HepG2 (cell line): ENCODE results near the gene SLC13A3. TPM values are rescaled to one million over a fixed set of nuclear protein-coding genes. Genes with fewer than 3 reads are reported as not detected.

Source experiments
- FOXA1 ChIP-seq, 2 experiments: fragments of 450-650 bp in 1 of 2; sonication (generic) in 1 of 2; formaldehyde crosslinking in 1 of 2; IDR thresholded peaks; 2 replicates each; pipeline versions ENCODE4 v1.4.0 to v1.6.1; 2016 to 2020; ENCODE audit warnings: missing genetic modification reagents in 1 of 2
- FOXJ3 ChIP-seq: sonication (generic); formaldehyde crosslinking; IDR thresholded peaks from 2 replicates; pipeline ENCODE4 v1.4.0; 2020; ENCODE audit warnings: missing genetic modification reagents, mild to moderate bottlenecking, borderline replicate concordance
- IRF1 ChIP-seq: sonication (generic); formaldehyde crosslinking; IDR thresholded peaks from 2 replicates; pipeline ENCODE4 v1.4.0; 2020; ENCODE audit warnings: low read depth, mild to moderate bottlenecking, missing genetic modification reagents
- JUND ChIP-seq: sonication (generic); formaldehyde crosslinking; IDR thresholded peaks from 2 replicates; pipeline ENCODE4 v1.8.0; 2022; ENCODE audit warnings: mild to moderate bottlenecking, missing genetic modification reagents
- MEIS2 ChIP-seq: sonication (generic); formaldehyde crosslinking; IDR thresholded peaks from 2 replicates; pipeline ENCODE4 v1.9.0; 2021; ENCODE audit warnings: mild to moderate bottlenecking, missing genetic modification reagents
- MTF2 ChIP-seq: sonication (generic); formaldehyde crosslinking; IDR thresholded peaks from 2 replicates; pipeline ENCODE4 v1.5.0; 2020; ENCODE audit warnings: missing genetic modification reagents, borderline replicate concordance
- NR2F2 ChIP-seq: IDR thresholded peaks from 2 replicates; pipeline ENCODE4 v1.6.1; 2012; ENCODE audit warnings: low read depth, inconsistent platforms, borderline replicate concordance
- PCBP1 ChIP-seq: fragments of 200-400 bp; formaldehyde crosslinking; IDR thresholded peaks from 2 replicates; pipeline ENCODE4 v1.6.1; 2017; ENCODE audit warnings: mild to moderate bottlenecking, low read depth, low read length, borderline replicate concordance
- PITX1 ChIP-seq: sonication (generic); formaldehyde crosslinking; IDR thresholded peaks from 2 replicates; pipeline ENCODE4 v1.5.1; 2020; ENCODE audit warnings: mild to moderate bottlenecking, missing genetic modification reagents
- SMC3 ChIP-seq: IDR thresholded peaks from 2 replicates; pipeline ENCODE4 v1.6.1; 2011; ENCODE audit warnings: low read length, improper control_type of control experiment
- ZNF101 ChIP-seq: sonication (generic); formaldehyde crosslinking; IDR thresholded peaks from 2 replicates; pipeline ENCODE4 v1.4.0; 2020; ENCODE audit warnings: mild to moderate bottlenecking, low read depth, missing genetic modification reagents, borderline replicate concordance
- ZNF121 ChIP-seq: sonication (generic); formaldehyde crosslinking; IDR thresholded peaks from 2 replicates; pipeline ENCODE4 v1.5.0; 2020; ENCODE audit warnings: mild to moderate bottlenecking, missing genetic modification reagents
- ZNF124 ChIP-seq: sonication (generic); formaldehyde crosslinking; IDR thresholded peaks from 2 replicates; pipeline ENCODE4 v1.4.0; 2020; ENCODE audit warnings: missing genetic modification reagents
- ZNF329 ChIP-seq: sonication (generic); formaldehyde crosslinking; IDR thresholded peaks from 2 replicates; pipeline ENCODE4 v1.9.0; 2021; ENCODE audit warnings: low read depth, mild to moderate bottlenecking, missing genetic modification reagents
- ZNF547 ChIP-seq: sonication (generic); formaldehyde crosslinking; IDR thresholded peaks from 2 replicates; pipeline ENCODE4 v1.5.1; 2020; ENCODE audit warnings: mild to moderate bottlenecking, missing genetic modification reagents
- ZNF564 ChIP-seq: sonication (generic); formaldehyde crosslinking; IDR thresholded peaks from 2 replicates; pipeline ENCODE4 v1.8.1; 2023; ENCODE audit warnings: mild to moderate bottlenecking, missing genetic modification reagents
- ZNF850 ChIP-seq: sonication (generic); formaldehyde crosslinking; conservative IDR thresholded peaks from 2 replicates; pipeline ENCODE4 v1.9.0; 2021; ENCODE audit warnings: mild to moderate bottlenecking, missing genetic modification reagents
- polyA plus RNA-seq, 8 experiments: library from polyadenylated mRNA; depleted of rRNA in 3 of 8; stranded (reverse) in 7 of 8; unstranded in 1 of 8; fragments of >200 nt; fragmentation: Illumina TruSeq in 4 of 8; extraction: Trizol in 4 of 8; gene quantifications; 2 replicates each; pipeline versions ENCODE4 v1.2.1 to v1.2.3, GENCODE V29; 2011 to 2016; ENCODE audit warnings: low read depth in 4 of 8, missing spikeins in 1 of 8, mixed read lengths in 1 of 8; ENCODE audit not compliant: insufficient read depth in 1 of 8
- total RNA-seq, 5 experiments: library from RNA; depleted of rRNA; stranded (reverse); fragments of >200 nt; fragmentation: Illumina TruSeq; extraction: Trizol; gene quantifications; 2 replicates each; pipeline ENCODE4 v1.2.3, GENCODE V29; 2016; ENCODE audit warnings: low read depth in 1 of 5
- TF ChIP-seq, protein P1 (sequence below): sonication (generic); formaldehyde crosslinking; IDR thresholded peaks from 2 replicates; pipeline ENCODE4 v1.4.0; 2020; ENCODE audit warnings: missing genetic modification reagents, mild to moderate bottlenecking, borderline replicate concordance
- TF ChIP-seq, protein P2 (sequence below): sonication (generic); formaldehyde crosslinking; IDR thresholded peaks from 2 replicates; pipeline ENCODE4 v1.5.1; 2020; ENCODE audit warnings: mild to moderate bottlenecking, missing genetic modification reagents

SLC13A3 gene
- total and polyA plus RNA-seq, 2 of the 13 experiments (the other 11 are each of a cell fraction or from before 2014, with no cell fraction given), result 66.5 to 76.0 TPM

- TF ChIP-seq, protein P1, sequence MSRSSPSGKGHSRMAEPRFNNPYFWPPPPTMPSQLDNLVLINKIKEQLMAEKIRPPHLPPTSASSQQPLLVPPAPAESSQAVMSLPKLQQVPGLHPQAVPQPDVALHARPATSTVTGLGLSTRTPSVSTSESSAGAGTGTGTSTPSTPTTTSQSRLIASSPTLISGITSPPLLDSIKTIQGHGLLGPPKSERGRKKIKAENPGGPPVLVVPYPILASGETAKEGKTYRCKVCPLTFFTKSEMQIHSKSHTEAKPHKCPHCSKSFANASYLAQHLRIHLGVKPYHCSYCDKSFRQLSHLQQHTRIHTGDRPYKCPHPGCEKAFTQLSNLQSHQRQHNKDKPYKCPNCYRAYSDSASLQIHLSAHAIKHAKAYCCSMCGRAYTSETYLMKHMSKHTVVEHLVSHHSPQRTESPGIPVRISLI (CRISPR knock-in tag), result no peak
- TF ChIP-seq ZNF850 (no peak), ZNF121 (CRISPR knock-in tag) (no peak), FOXA1 (IDR thresholded peaks at IDR 0.05) (peak; percentile 82), FOXA1 (CRISPR knock-in tag; IDR thresholded peaks at IDR 0.05) (peak; percentile 99), NR2F2 (no peak), ZNF564 (no peak), SMC3 (peak; percentile 46), PITX1 (peak; percentile 85; the same call in 1 of the 2 replicates), ZNF547 (peak; percentile 69; the same call in 1 of the 2 replicates), ZNF329 (no peak), MEIS2 (CRISPR knock-in tag) (peak; percentile 30; the same call in 1 of the 2 replicates), PCBP1 (no peak), ZNF101 (no peak), MTF2 (CRISPR knock-in tag) (no peak), IRF1 (CRISPR knock-in tag) (no peak), FOXJ3 (CRISPR knock-in tag) (no peak), JUND (no peak), ZNF124 (no peak)
- TF ChIP-seq, protein P2, sequence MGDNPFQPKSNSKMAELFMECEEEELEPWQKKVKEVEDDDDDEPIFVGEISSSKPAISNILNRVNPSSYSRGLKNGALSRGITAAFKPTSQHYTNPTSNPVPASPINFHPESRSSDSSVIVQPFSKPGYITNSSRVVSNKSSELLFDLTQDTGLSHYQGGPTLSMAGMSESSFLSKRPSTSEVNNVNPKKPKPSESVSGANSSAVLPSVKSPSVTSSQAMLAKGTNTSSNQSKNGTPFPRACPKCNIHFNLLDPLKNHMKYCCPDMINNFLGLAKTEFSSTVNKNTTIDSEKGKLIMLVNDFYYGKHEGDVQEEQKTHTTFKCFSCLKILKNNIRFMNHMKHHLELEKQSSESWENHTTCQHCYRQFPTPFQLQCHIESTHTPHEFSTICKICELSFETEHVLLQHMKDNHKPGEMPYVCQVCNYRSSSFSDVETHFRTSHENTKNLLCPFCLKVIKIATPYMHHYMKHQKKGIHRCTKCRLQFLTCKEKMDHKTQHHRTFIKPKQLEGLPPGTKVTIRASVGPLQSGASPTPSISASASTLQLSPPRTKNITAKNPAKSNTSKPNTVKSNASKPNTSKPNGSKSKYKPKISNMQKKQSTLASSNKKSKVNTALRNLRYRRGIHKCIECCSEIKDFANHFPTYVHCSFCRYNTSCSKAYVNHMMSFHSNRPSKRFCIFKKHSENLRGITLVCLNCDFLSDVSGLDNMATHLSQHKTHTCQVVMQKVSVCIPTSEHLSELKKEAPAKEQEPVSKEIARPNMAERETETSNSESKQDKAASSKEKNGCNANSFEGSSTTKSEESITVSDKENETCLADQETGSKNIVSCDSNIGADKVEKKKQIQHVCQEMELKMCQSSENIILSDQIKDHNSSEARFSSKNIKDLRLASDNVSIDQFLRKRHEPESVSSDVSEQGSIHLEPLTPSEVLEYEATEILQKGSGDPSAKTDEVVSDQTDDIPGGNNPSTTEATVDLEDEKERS (CRISPR knock-in tag), result peak; percentile 55; the same call in 1 of the 2 replicates
Observed at GRCh38 chr20:46562373-46563169, 88.7 kb downstream of the SLC13A3 start (continued).
